GM12874 (cell line): ENCODE measurements around the gene ALDH6A1.

Experiments used
- CTCF ChIP-seq: IDR thresholded peaks from 2 replicates; pipeline ENCODE4 v1.5.1; 2011; ENCODE audit warnings: low read depth, mild to moderate bottlenecking, control low read depth, low read length, moderate library complexity; ENCODE audit not compliant: insufficient read depth

The ALDH6A1 gene

GRCh38 chr14:74045522-74045921 lies 38.7 kb downstream of the ALDH6A1 start:
- TF ChIP-seq CTCF, result no peak

- TF ChIP-seq CTCF, result no peak
Measured at GRCh38 chr14:74042296-74042695, 42.0 kb downstream of the ALDH6A1 start.

GRCh38 chr14:74038020-74038859 lies 46.0 kb downstream of the ALDH6A1 start:
- TF ChIP-seq CTCF, result no peak; the same call in 1 of the 2 replicates

GRCh38 chr14:74035556-74035955 lies 48.7 kb downstream of the ALDH6A1 start:
- TF ChIP-seq CTCF, result no peak

GRCh38 chr14:74034572-74034971 lies 49.7 kb downstream of the ALDH6A1 start:
- no peak for TF ChIP-seq CTCF

- no peak for TF ChIP-seq CTCF
Measured at GRCh38 chr14:74029136-74029535, 55.1 kb downstream of the ALDH6A1 start.

- no peak for TF ChIP-seq CTCF
Measured at GRCh38 chr14:74022346-74022745, 61.9 kb downstream of the ALDH6A1 start.
